ENCODE measurements around the gene RELB.

The RELB gene

GRCh38 chr19:45059258-45059965 is 58.1 kb downstream of the RELB start:
- DNase-seq (ENCODE audit: low spot score) = peak; percentile 79

GRCh38 chr19:45061965-45062364 is 60.7 kb downstream of the RELB start:
- DNase-seq (ENCODE audit: low spot score) = no peak

GRCh38 chr19:45063851-45064801 is 62.9 kb downstream of the RELB start:
- no peak for DNase-seq (ENCODE audit: low spot score)

- DNase-seq (ENCODE audit: low spot score) = no peak
These were observed 65.8 kb downstream of the RELB start for GRCh38 chr19:45066921-45067661.

GRCh38 chr19:45068041-45068440 is 66.8 kb downstream of the RELB start:
- DNase-seq (ENCODE audit: low spot score) = no peak

- DNase-seq (ENCODE audit: low spot score) = no peak
These were observed 67.8 kb downstream of the RELB start for GRCh38 chr19:45069056-45069455.

- no peak for DNase-seq (ENCODE audit: low spot score)
These were observed 69.0 kb downstream of the RELB start for GRCh38 chr19:45070214-45070613.

GRCh38 chr19:45070861-45071544 is 69.7 kb downstream of the RELB start:
- no peak for DNase-seq (ENCODE audit: low spot score)

- no peak for DNase-seq (ENCODE audit: low spot score)
These were observed 70.3 kb downstream of the RELB start for GRCh38 chr19:45071545-45071938.

- no peak for DNase-seq (ENCODE audit: low spot score)
These were observed 70.9 kb downstream of the RELB start for GRCh38 chr19:45071969-45072790.

- no peak for DNase-seq (ENCODE audit: low spot score)
These were observed 73.6 kb downstream of the RELB start for GRCh38 chr19:45074744-45075300.

GRCh38 chr19:45075301-45076028 is 74.2 kb downstream of the RELB start:
- peak; percentile 59 for DNase-seq (ENCODE audit: low spot score)

- no peak for DNase-seq (ENCODE audit: low spot score)
These were observed 75.0 kb downstream of the RELB start, which contains the start of gene ZNF296 for GRCh38 chr19:45076029-45076850. TSS of gene ZNF296 (minus strand) at chr19:45076478. CDS start at chr19:45076373, 105 bp downstream.

- no peak for DNase-seq (ENCODE audit: low spot score)
These were observed 75.8 kb downstream of the RELB start for GRCh38 chr19:45076851-45077730.

GRCh38 chr19:45078390-45079062 is 77.3 kb downstream of the RELB start:
- no peak for DNase-seq (ENCODE audit: low spot score)

- DNase-seq (ENCODE audit: low spot score) = no peak
These were observed 78.0 kb downstream of the RELB start, which contains the start of gene GEMIN7 for GRCh38 chr19:45079063-45079910. TSS of gene GEMIN7 (plus strand) at chr19:45079260. CDS start at chr19:45090115, 10,855 bp downstream.
